CD14-positive monocyte (primary cell): ENCODE measurements around the gene CDC45. TPM values are rescaled to one million over a fixed set of nuclear protein-coding genes. Genes with fewer than 3 reads are reported as not detected.

Experiments
- DNase-seq, 3 donors: peaks; one replicate each; pipeline ENCODE4 v3.0.0-alpha.2; 2011 to 2022
- H2AFZ ChIP-seq: 2 replicates; pipeline ENCODE4 v1.6.0; 2012; ENCODE audit warnings: mild to moderate bottlenecking, low read depth, low read length, inconsistent platforms; ENCODE audit not compliant: insufficient read depth, poor library complexity, severe bottlenecking
- H3K27ac ChIP-seq, 2 donors: 1 replicate in 1 of 2; 2 replicates in 1 of 2; pipeline ENCODE4 v1.5.1; 2012 to 2013; ENCODE audit warnings: low read length in 2 of 2, control low read depth in 1 of 2, inconsistent platforms in 1 of 2, low read depth in 1 of 2, mild to moderate bottlenecking in 1 of 2
- H3K27me3 ChIP-seq, 2 donors: one replicate each; pipeline versions ENCODE4 v1.6.0 to v1.6.1; 2011 to 2013; ENCODE audit warnings: low read length in 2 of 2; ENCODE audit not compliant: control insufficient read depth in 2 of 2, insufficient read depth in 2 of 2
- H3K36me3 ChIP-seq, 2 donors: replicated peaks in 1 of 2; 1 replicate in 1 of 2; 2 replicates in 1 of 2; pipeline versions ENCODE4 v1.5.1 to v1.6.1; 2012 to 2013; ENCODE audit warnings: low read length in 2 of 2, control low read depth in 1 of 2, inconsistent platforms in 1 of 2, mild to moderate bottlenecking in 1 of 2; ENCODE audit not compliant: insufficient read depth in 2 of 2, control insufficient read depth in 1 of 2
- H3K4me1 ChIP-seq, 2 donors: 1 replicate in 1 of 2; 2 replicates in 1 of 2; pipeline versions ENCODE4 v1.5.1 to v1.6.1; 2012 to 2013; ENCODE audit warnings: low read length in 2 of 2, control low read depth in 1 of 2, inconsistent platforms in 1 of 2, mild to moderate bottlenecking in 1 of 2, moderate library complexity in 1 of 2; ENCODE audit not compliant: insufficient read depth in 2 of 2, control insufficient read depth in 1 of 2
- H3K4me2 ChIP-seq: replicated peaks from 2 replicates; pipeline ENCODE3; 2012; ENCODE audit warnings: low read length, moderate library complexity, mild to moderate bottlenecking; ENCODE audit not compliant: poor library complexity, severe bottlenecking; ENCODE audit errors: extremely low read depth
- H3K4me3 ChIP-seq, 3 experiments: fragments of 200-600 bp in 1 of 3; sonication (generic) in 1 of 3; replicated peaks in 1 of 3; 1 replicate in 2 of 3; 2 replicates in 1 of 3; pipeline ENCODE4 v1.5.1; 2011 to 2013; ENCODE audit warnings: low read length in 3 of 3, mild to moderate bottlenecking in 3 of 3, control low read depth in 2 of 3, low read depth in 2 of 3, inconsistent platforms in 1 of 3, moderate library complexity in 1 of 3
- H3K79me2 ChIP-seq: 2 replicates; pipeline ENCODE4 v1.6.0; 2012; ENCODE audit warnings: mild to moderate bottlenecking, control low read depth, inconsistent platforms, low read length, moderate library complexity; ENCODE audit not compliant: insufficient read depth
- H3K9ac ChIP-seq: 2 replicates; pipeline ENCODE4 v1.6.0; 2017; ENCODE audit warnings: low read length, mild to moderate bottlenecking; ENCODE audit not compliant: insufficient read depth, poor library complexity, severe bottlenecking
- H3K9me3 ChIP-seq, 2 donors: replicated peaks in 1 of 2; 1 replicate in 1 of 2; 2 replicates in 1 of 2; pipeline versions ENCODE4 v1.5.1 to v1.6.1; 2012 to 2013; ENCODE audit warnings: low read length in 2 of 2, control low read depth in 1 of 2; ENCODE audit not compliant: control insufficient read depth in 1 of 2, insufficient read depth in 1 of 2
- H4K20me1 ChIP-seq: 2 replicates; pipeline ENCODE4 v1.6.0; 2012; ENCODE audit warnings: mild to moderate bottlenecking, low read length, control low read depth, moderate library complexity; ENCODE audit not compliant: insufficient read depth
- H3K27ac Mint-ChIP-seq, 7 donors: one replicate each; pipeline ENCODE4 v1.8.0; 2020; ENCODE audit warnings: mild to moderate bottlenecking in 7 of 7, mixed read lengths in 7 of 7, moderate library complexity in 6 of 7, inconsistent platforms in 2 of 7
- H3K27me3 Mint-ChIP-seq, 3 donors: one replicate each; pipeline ENCODE4 v1.8.0; 2021 to 2022; ENCODE audit warnings: low read depth in 3 of 3, mild to moderate bottlenecking in 3 of 3, mixed read lengths in 3 of 3, moderate library complexity in 3 of 3, inconsistent platforms in 1 of 3
- H3K36me3 Mint-ChIP-seq, 2 donors: one replicate each; pipeline ENCODE4 v1.8.0; 2020; ENCODE audit warnings: mixed read lengths in 2 of 2, inconsistent platforms in 1 of 2, mild to moderate bottlenecking in 1 of 2
- H3K4me1 Mint-ChIP-seq: one replicate; pipeline ENCODE4 v1.8.0; 2020; ENCODE audit warnings: mild to moderate bottlenecking, mixed read lengths
- H3K4me3 Mint-ChIP-seq, 2 donors: one replicate each; pipeline ENCODE4 v1.8.0; 2020; ENCODE audit warnings: mild to moderate bottlenecking in 2 of 2, mixed read lengths in 2 of 2, moderate library complexity in 1 of 2
- H3K9me3 Mint-ChIP-seq, 7 donors: one replicate each; pipeline ENCODE4 v1.8.0; 2020 to 2022; ENCODE audit warnings: mixed read lengths in 7 of 7, mild to moderate bottlenecking in 6 of 7, moderate library complexity in 6 of 7, inconsistent platforms in 2 of 7
- whole genome bisulfite sequencing: methylation state at CpG from one replicate; pipeline ENCODE4 v1.1.5; 2013; ENCODE audit warnings: missing lambda C conversion rate; ENCODE audit not compliant: insufficient coverage; 5-methylcytosine and 5-hydroxymethylcytosine counted together
- intact Hi-C, 2 donors: fragments of 100-400 bp; cut with micrococcal nuclease; formaldehyde crosslinking; loops; one replicate each; pipeline versions ENCODE4 v1.15.0 to v1.15.1; 2023
- polyA plus RNA-seq, 3 donors: library from polyadenylated mRNA; depleted of rRNA in 1 of 3; unstranded in 2 of 3; stranded (reverse) in 1 of 3; fragments of 300-500 nt in 2 of 3; fragments of >200 nt in 1 of 3; fragmentation: Illumina TruSeq in 2 of 3; gene quantifications; 1 replicate in 2 of 3; 2 replicates in 1 of 3; pipeline ENCODE4 v1.2.3, GENCODE V29; 2012 to 2021
- TF ChIP-seq, protein P1 (sequence below): fragments of 200-600 bp; IDR thresholded peaks from one replicate; pipeline ENCODE4 v1.8.0; 2022; ENCODE audit warnings: antibody characterized with exemption, mild to moderate bottlenecking

The CDC45 gene
- polyA plus RNA-seq, 3 donors = 0.04 TPM; not detected in 2

- Histone ChIP-seq H3K4me3 (no peak overlapping the region), H3K27me3 (no peaks in the 10 kb centered on the region), H3K79me2 (no peaks in the 10 kb centered on the region), H3K4me1 (no peaks in the 10 kb centered on the region), H3K9me3 (no peaks in the 10 kb centered on the region), H3K9ac (no peak overlapping the region), H3K36me3 (no peaks in the 10 kb centered on the region), H3K4me2 (no peak overlapping the region), H2AFZ (no peak overlapping the region), H4K20me1 (no peaks in the 10 kb centered on the region), H3K27ac (no peak overlapping the region)
- H3K4me1 Mint-ChIP-seq = no peaks in the 10 kb centered on the region
- H3K27ac Mint-ChIP-seq = no peak overlapping the region
- DNase-seq = no peak
- TF ChIP-seq, protein P1, sequence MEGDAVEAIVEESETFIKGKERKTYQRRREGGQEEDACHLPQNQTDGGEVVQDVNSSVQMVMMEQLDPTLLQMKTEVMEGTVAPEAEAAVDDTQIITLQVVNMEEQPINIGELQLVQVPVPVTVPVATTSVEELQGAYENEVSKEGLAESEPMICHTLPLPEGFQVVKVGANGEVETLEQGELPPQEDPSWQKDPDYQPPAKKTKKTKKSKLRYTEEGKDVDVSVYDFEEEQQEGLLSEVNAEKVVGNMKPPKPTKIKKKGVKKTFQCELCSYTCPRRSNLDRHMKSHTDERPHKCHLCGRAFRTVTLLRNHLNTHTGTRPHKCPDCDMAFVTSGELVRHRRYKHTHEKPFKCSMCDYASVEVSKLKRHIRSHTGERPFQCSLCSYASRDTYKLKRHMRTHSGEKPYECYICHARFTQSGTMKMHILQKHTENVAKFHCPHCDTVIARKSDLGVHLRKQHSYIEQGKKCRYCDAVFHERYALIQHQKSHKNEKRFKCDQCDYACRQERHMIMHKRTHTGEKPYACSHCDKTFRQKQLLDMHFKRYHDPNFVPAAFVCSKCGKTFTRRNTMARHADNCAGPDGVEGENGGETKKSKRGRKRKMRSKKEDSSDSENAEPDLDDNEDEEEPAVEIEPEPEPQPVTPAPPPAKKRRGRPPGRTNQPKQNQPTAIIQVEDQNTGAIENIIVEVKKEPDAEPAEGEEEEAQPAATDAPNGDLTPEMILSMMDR = no peak
- H3K36me3 Mint-ChIP-seq = no peaks in the 10 kb centered on the region
- H3K4me3 Mint-ChIP-seq = no peak overlapping the region
- peaks cover 0 to 1% (median 0%) of the 10 kb centered on the region in 7 donors for H3K9me3 Mint-ChIP-seq
- WGBS = 100% methylated on average over 3 of the region's 8 CpGs
- intact Hi-C loops = no loop called here
- H3K27me3 Mint-ChIP-seq = peaks cover 2 to 8% (median 6%) of the 10 kb centered on the region in 3 donors
These were observed 53.4 kb downstream of the CDC45 start for GRCh38 chr22:19533049-19533626.

GRCh38 chr22:19533857-19534256 is 54.1 kb downstream of the CDC45 start:
- intact Hi-C loops = no loop called here
- Mint-ChIP-seq H3K36me3 (no peaks in the 10 kb centered on the region), H3K27ac (no peak overlapping the region), H3K4me3 (no peak overlapping the region), H3K9me3 (peaks cover 0 to 1% (median 0%) of the 10 kb centered on the region in 7 donors), H3K4me1 (no peaks in the 10 kb centered on the region), H3K27me3 (peaks cover under 1 to 6% (median 4%) of the 10 kb centered on the region in 3 donors)
- Histone ChIP-seq H3K4me3 (no peak overlapping the region), H3K27me3 (no peaks in the 10 kb centered on the region), H4K20me1 (no peaks in the 10 kb centered on the region), H3K79me2 (no peaks in the 10 kb centered on the region), H3K9ac (no peak overlapping the region), H2AFZ (no peak overlapping the region), H3K36me3 (no peaks in the 10 kb centered on the region), H3K4me2 (no peak overlapping the region), H3K4me1 (no peaks in the 10 kb centered on the region), H3K27ac (no peak overlapping the region), H3K9me3 (no peaks in the 10 kb centered on the region)
- no peak for DNase-seq
- TF ChIP-seq, protein P1 = no peak
